GM10248 (cell line): ENCODE measurements around the gene SLCO2B1.

Source experiments
- CTCF ChIA-PET: fragments of 300-600 bp; sonication (Branson Sonifier 250); formaldehyde crosslinking; extraction: SDS; loops from one replicate; lab custom pipeline; 2021; ENCODE audit warnings: antibody characterized with exemption; lab: Yijun Ruan, JAX
- POLR2A ChIA-PET: fragments of 350-650 bp; sonication (Branson Sonifier 250); formaldehyde crosslinking; extraction: SDS; loops from one replicate; lab custom pipeline; 2020; ENCODE audit warnings: antibody characterized with exemption; lab: Yijun Ruan, JAX
- DNase-seq: peaks from one replicate; pipeline ENCODE4 v3.0.0; 2012; ENCODE audit errors: extremely low spot score
- CTCF ChIP-seq: IDR thresholded peaks from 2 replicates; pipeline ENCODE4 v1.5.1; 2012; ENCODE audit warnings: mild to moderate bottlenecking, low read depth; ENCODE audit errors: extremely low read depth, missing control alignments, control extremely low read depth

Gene SLCO2B1

GRCh38 chr11:75170516-75171201 lies 19.8 kb downstream of the SLCO2B1 start:
- POLR2A ChIA-PET, result no interaction called here
- CTCF ChIA-PET, result interaction anchor here (0.8 to 2.6 kb wide), 8 partner anchors 13 to 78 kb away, joined by 3 to 9 read pairs (median 4); no protein-coding TSS in a partner anchor
- no peak for DNase-seq
- no peak for TF ChIP-seq CTCF

- no peak for TF ChIP-seq CTCF
- DNase-seq, result no peak
- CTCF ChIA-PET, result no interaction called here
- POLR2A ChIA-PET, result no interaction called here
Measured at GRCh38 chr11:75173336-75173735, 22.4 kb downstream of the SLCO2B1 start.

- TF ChIP-seq CTCF, result no peak
- ChIA-PET CTCF (interaction anchor here (0.8 to 1.8 kb wide), 4 partner anchors 10 to 245 kb away, joined by 3 to 5 read pairs (median 3); no protein-coding TSS in a partner anchor), POLR2A (no interaction called here)
- DNase-seq, result no peak
Measured at GRCh38 chr11:75174781-75175370, 24.0 kb downstream of the SLCO2B1 start.

DNA sequence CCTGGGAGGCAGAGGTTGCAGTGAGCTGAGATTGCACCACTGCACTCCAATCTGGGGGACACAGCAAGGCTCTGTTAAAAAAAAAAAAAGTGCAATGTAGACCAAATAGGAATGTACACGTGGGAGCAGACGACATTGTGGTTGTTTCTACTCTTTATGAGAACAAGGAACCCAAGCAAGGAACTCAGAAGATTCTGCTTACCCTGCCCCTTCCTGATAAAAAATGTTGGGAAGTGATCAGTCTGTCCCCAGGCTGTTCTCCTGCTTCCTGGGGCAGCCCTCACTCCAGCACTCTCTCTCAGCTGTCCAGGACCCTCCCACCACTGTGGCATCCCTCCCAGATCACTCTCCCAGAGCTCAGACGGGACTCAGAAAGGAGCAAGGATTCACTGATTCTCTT lies 31.8 kb downstream of the SLCO2B1 start:
- DNase-seq, result no peak
- ChIA-PET POLR2A (no interaction called here), CTCF (interaction anchor here (1.0 to 2.1 kb wide), 5 partner anchors 23 to 160 kb away, joined by 3 to 8 read pairs (median 6); no protein-coding TSS in a partner anchor)
- TF ChIP-seq CTCF, result no peak

GRCh38 chr11:75184051-75184450 lies 33.1 kb downstream of the SLCO2B1 start:
- no peak for DNase-seq
- TF ChIP-seq CTCF, result no peak
- POLR2A ChIA-PET, result no interaction called here
- CTCF ChIA-PET, result interaction anchor here (1.4 to 1.6 kb wide), 2 partner anchors 13 to 162 kb away, joined by 3 to 4 read pairs; no protein-coding TSS in a partner anchor

- ChIA-PET CTCF (interaction anchor here (1.2 to 1.6 kb wide), 2 partner anchors 14 to 44 kb away, joined by 3 to 4 read pairs; no protein-coding TSS in a partner anchor), POLR2A (no interaction called here)
- TF ChIP-seq CTCF, result no peak
- DNase-seq, result no peak
Measured at GRCh38 chr11:75184757-75185425, 34.0 kb downstream of the SLCO2B1 start.
